ENCODE results near the gene C3.
A peak's percentile ranks its signal among the peaks of the same experiment; 100 is the strongest.
"Not testable (repeated sequence)": the region's sequence is repeated elsewhere in the genome, so short reads cannot be mapped to it uniquely, and the experiment has no call there.

The C3 gene

DNA sequence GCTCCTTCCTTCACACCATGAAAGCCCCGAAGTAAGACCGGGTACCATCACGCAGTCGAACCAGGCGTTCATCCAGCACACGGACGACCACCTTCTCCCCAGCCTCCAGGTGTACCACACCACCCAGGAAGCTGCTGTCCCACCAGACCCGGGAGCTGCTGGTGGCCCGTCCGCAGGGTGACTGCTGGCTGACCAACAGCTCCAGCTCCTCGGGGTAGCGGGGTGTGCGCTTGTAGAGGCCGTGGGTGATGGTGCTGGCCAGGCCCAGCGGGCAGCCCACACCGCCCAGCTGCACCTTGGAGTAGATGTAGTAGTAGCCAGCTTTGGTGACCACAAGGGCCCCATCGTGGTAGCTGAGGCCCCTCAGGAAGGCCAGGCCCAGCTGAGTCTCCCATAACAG is 55.5 kb downstream of the C3 start:
- no peak for DNase-seq (ENCODE audit: extremely low spot score)
- TF ChIP-seq CTCF (IDR thresholded peaks at IDR 0.05; ENCODE audit: control extremely low read depth, extremely low read depth, low read depth, missing control alignments), result no peak
- ChIA-PET CTCF (interaction anchor here (1.4 to 1.6 kb wide), 2 partner anchors 9 to 21 kb away, joined by 4 to 5 read pairs; no protein-coding TSS in a partner anchor), POLR2A (interaction anchor here (0.8 to 0.9 kb wide), 2 partner anchors 131 to 134 kb away, joined by 3 read pairs; partner anchors contain the start of gene TNFSF9)

- ChIA-PET POLR2A (no interaction called here), CTCF (interaction anchor here (1.5 to 2.8 kb wide), 3 partner anchors 11 to 33 kb away, joined by 3 to 9 read pairs (median 4); no protein-coding TSS in a partner anchor)
- no peak for DNase-seq (ENCODE audit: extremely low spot score)
- no peak for TF ChIP-seq CTCF (IDR thresholded peaks at IDR 0.05; ENCODE audit: control extremely low read depth, extremely low read depth, low read depth, missing control alignments)
These were observed 56.9 kb downstream of the C3 start for GRCh38 chr19:6663236-6664201.

DNA sequence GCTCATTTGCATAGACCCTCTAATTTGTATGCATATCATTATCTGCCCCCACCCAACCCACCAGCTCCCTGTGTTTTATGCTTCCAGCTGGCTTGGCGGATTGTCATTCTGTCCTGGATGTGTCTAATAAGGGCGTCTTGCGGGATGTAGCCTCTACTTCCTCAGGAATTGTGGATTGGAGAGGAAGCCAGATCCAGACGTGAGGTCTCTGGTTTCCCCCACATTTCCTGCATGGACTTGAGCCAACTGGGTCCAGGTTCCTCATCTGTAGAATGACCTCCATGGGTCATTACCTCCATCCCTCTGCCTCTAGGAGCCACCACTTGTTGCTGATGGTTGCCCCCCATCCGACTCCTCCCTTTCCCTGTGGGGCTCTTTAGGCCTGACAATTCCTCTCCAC is 57.7 kb downstream of the C3 start:
- ChIA-PET CTCF (interaction anchor here (0.9 to 2.8 kb wide), 3 partner anchors 10 to 32 kb away, joined by 3 to 9 read pairs (median 3); no protein-coding TSS in a partner anchor), POLR2A (no interaction called here)

GRCh38 chr19:6661509-6662244 is 58.8 kb downstream of the C3 start:
- peak; percentile 63 for DNase-seq (ENCODE audit: extremely low spot score)
- ChIA-PET CTCF (interaction anchor here (0.9 to 2.8 kb wide), 7 partner anchors 9 to 202 kb away, joined by 3 to 12 read pairs (median 3); no protein-coding TSS in a partner anchor), POLR2A (interaction anchor here (0.6 to 1.0 kb wide), 3 partner anchors 8 to 1514 kb away, joined by 3 to 5 read pairs (median 3); partner anchors contain the start of genes TNFSF14 and TNFSF9)

More for the DNA sequence above, 57.7 kb downstream of the C3 start:
- DNase-seq (ENCODE audit: extremely low spot score), result no peak
- no peak for TF ChIP-seq CTCF (IDR thresholded peaks at IDR 0.05; ENCODE audit: control extremely low read depth, extremely low read depth, low read depth, missing control alignments)

GRCh38 chr19:6660930-6661329 is 59.5 kb downstream of the C3 start:
- TF ChIP-seq CTCF (IDR thresholded peaks at IDR 0.05; ENCODE audit: control extremely low read depth, extremely low read depth, low read depth, missing control alignments), result no peak
- ChIA-PET CTCF (interaction anchor here (0.9 to 2.8 kb wide), 3 partner anchors 9 to 144 kb away, joined by 3 to 12 read pairs (median 9); no protein-coding TSS in a partner anchor), POLR2A (interaction anchor here (0.6 kb wide), 1 partner anchor 1514 kb away, joined by 5 read pairs; no protein-coding TSS in a partner anchor)
- DNase-seq (ENCODE audit: extremely low spot score), result no peak

DNA sequence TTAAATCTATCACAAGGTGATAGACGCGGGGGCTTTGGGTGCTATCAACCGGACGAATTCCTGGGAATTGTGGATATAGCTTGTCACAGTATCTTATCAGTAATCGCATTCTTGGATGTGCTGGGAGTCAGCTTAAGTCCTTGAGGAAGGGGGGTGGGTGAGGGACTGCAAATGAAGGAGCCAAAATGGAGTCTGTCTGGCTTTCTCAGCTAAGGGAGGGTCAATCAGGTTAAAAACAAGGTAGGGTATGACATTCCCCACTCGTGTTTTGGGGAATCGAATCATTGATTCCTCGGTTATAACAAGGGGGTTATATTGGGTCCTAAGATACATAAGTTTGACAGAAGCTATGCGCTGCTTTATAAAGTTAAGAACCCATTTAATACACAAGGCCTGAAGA is 64.1 kb downstream of the C3 start:
- DNase-seq (ENCODE audit: extremely low spot score); POLR2A ChIA-PET: not testable (repeated sequence)
- CTCF ChIA-PET, result interaction anchor here (0.9 to 2.6 kb wide), 5 partner anchors 10 to 25 kb away, joined by 3 to 7 read pairs (median 4); no protein-coding TSS in a partner anchor

All from GM10248 (cell line).